IMR-90 (cell line): Measurements from ENCODE around the gene TEDDM1. TPM values are rescaled to one million over a fixed set of nuclear protein-coding genes. Genes with fewer than 3 reads are reported as not detected.

ENCODE experiments used
- ATAC-seq: fragments of 200-7000 bp; cut with Tn5 transposase; 2 replicates; pipeline ENCODE4 v1.9.1; 2020; ENCODE audit warnings: low read depth, mild to moderate bottlenecking, moderate library complexity
- BruUV-seq: library from RNA; stranded (reverse); fragments of 400-500 nt; replicated peaks from 2 replicates; lab custom pipeline; 2021; lab: Mats Ljungman, UMichigan
- CTCF ChIA-PET: fragments of 300-600 bp; formaldehyde crosslinking; extraction: SDS; loops from one replicate; lab custom pipeline; 2021; ENCODE audit warnings: antibody characterized with exemption; lab: Yijun Ruan, JAX
- POLR2A ChIA-PET: fragments of 300-600 bp; sonication (Branson Sonifier 250); formaldehyde crosslinking; loops from one replicate; lab custom pipeline; 2022; ENCODE audit warnings: antibody characterized with exemption; ENCODE audit not compliant: unreplicated experiment; lab: Charles Lee
- DNase-seq: peaks from one replicate; pipeline ENCODE4 v3.0.0; 2013
- H2AFZ ChIP-seq: replicated peaks from 2 replicates; pipeline ENCODE3; 2013; ENCODE audit warnings: low read length, mild to moderate bottlenecking; ENCODE audit not compliant: poor library complexity
- H2AK5ac ChIP-seq: 2 replicates; pipeline ENCODE4 v1.6.1; 2013; ENCODE audit warnings: low read depth, low read length, inconsistent platforms
- H2AK9ac ChIP-seq: replicated peaks from 2 replicates; pipeline ENCODE3; 2013; ENCODE audit warnings: mild to moderate bottlenecking, low read depth, low read length, moderate library complexity; ENCODE audit not compliant: poor library complexity
- H2BK120ac ChIP-seq: 2 replicates; pipeline ENCODE4 v1.6.1; 2013; ENCODE audit warnings: low read depth, low read length, inconsistent platforms
- H2BK15ac ChIP-seq: 3 replicates; pipeline ENCODE4 v1.6.1; 2013; ENCODE audit warnings: low read depth, low read length, inconsistent platforms
- H2BK20ac ChIP-seq: 2 replicates; pipeline ENCODE4 v1.6.1; 2013; ENCODE audit warnings: low read depth, mild to moderate bottlenecking, inconsistent platforms, low read length, moderate library complexity
- H2BK5ac ChIP-seq: 2 replicates; pipeline ENCODE4 v1.6.1; 2013; ENCODE audit warnings: mild to moderate bottlenecking, low read depth, low read length, inconsistent platforms; ENCODE audit not compliant: poor library complexity, severe bottlenecking
- H3K14ac ChIP-seq: replicated peaks from 2 replicates; pipeline ENCODE4 v1.6.1; 2013; ENCODE audit warnings: low read depth, low read length, inconsistent platforms
- H3K18ac ChIP-seq: 2 replicates; pipeline ENCODE4 v1.6.1; 2013; ENCODE audit warnings: low read depth, low read length, control low read depth
- H3K23ac ChIP-seq: 2 replicates; pipeline ENCODE4 v1.6.1; 2013; ENCODE audit warnings: low read depth, low read length, inconsistent platforms
- H3K27ac ChIP-seq: 2 replicates; pipeline ENCODE4 v1.5.1; 2013; ENCODE audit warnings: mild to moderate bottlenecking, control low read depth, low read length; ENCODE audit not compliant: insufficient read depth
- H3K27me3 ChIP-seq: 2 replicates; pipeline ENCODE4 v1.6.1; 2013; ENCODE audit warnings: low read length; ENCODE audit not compliant: control insufficient read depth, insufficient read depth
- H3K36me3 ChIP-seq: 2 replicates; pipeline ENCODE4 v1.6.1; 2013; ENCODE audit warnings: low read length, mixed read lengths; ENCODE audit not compliant: control insufficient read depth, insufficient read depth
- H3K4ac ChIP-seq: 2 replicates; pipeline ENCODE4 v1.6.1; 2013; ENCODE audit warnings: low read depth, low read length, inconsistent platforms
- H3K4me1 ChIP-seq: 2 replicates; pipeline ENCODE4 v1.6.1; 2013; ENCODE audit warnings: low read length, mixed read lengths; ENCODE audit not compliant: control insufficient read depth, insufficient read depth
- H3K4me2 ChIP-seq: 2 replicates; pipeline ENCODE4 v1.6.1; 2013; ENCODE audit warnings: low read depth, mild to moderate bottlenecking, control low read depth, low read length, moderate library complexity
- H3K4me3 ChIP-seq: 2 replicates; pipeline ENCODE4 v1.5.1; 2013; ENCODE audit warnings: low read depth, mild to moderate bottlenecking, control low read depth, low read length, moderate library complexity; ENCODE audit not compliant: insufficient read depth
- H3K56ac ChIP-seq: 2 replicates; pipeline ENCODE4 v1.6.1; 2013; ENCODE audit warnings: low read length, inconsistent platforms; ENCODE audit not compliant: insufficient read depth; ENCODE audit errors: extremely low read depth
- H3K79me1 ChIP-seq, 2 experiments: 2 replicates each; pipeline ENCODE4 v1.6.1; 2013; ENCODE audit warnings: low read length in 2 of 2, inconsistent platforms in 1 of 2, low read depth in 1 of 2
- H3K9ac ChIP-seq: 2 replicates; pipeline ENCODE4 v1.6.1; 2013; ENCODE audit warnings: low read depth, low read length, control low read depth
- H3K9me1 ChIP-seq: 2 replicates; pipeline ENCODE4 v1.6.1; 2013; ENCODE audit warnings: low read length, inconsistent platforms; ENCODE audit not compliant: insufficient read depth
- H3K9me3 ChIP-seq: 2 replicates; pipeline ENCODE4 v1.6.1; 2013; ENCODE audit warnings: low read length; ENCODE audit not compliant: control insufficient read depth, insufficient read depth
- H4K20me1 ChIP-seq: 2 replicates; pipeline ENCODE4 v1.6.1; 2013; ENCODE audit warnings: low read length, inconsistent platforms; ENCODE audit not compliant: insufficient read depth
- H4K5ac ChIP-seq: 2 replicates; pipeline ENCODE4 v1.6.1; 2013; ENCODE audit warnings: mild to moderate bottlenecking, low read depth, low read length, control low read depth
- H4K8ac ChIP-seq, 2 experiments: 2 replicates each; pipeline ENCODE4 v1.6.1; 2013; ENCODE audit warnings: low read depth in 2 of 2, low read length in 2 of 2, control low read depth in 1 of 2, inconsistent platforms in 1 of 2
- H4K91ac ChIP-seq: 2 replicates; pipeline ENCODE4 v1.6.1; 2013; ENCODE audit warnings: low read depth, low read length, inconsistent platforms; ENCODE audit not compliant: insufficient read depth
- ELK1 ChIP-seq: fragments of 150-350 bp; IDR thresholded peaks from 2 replicates; pipeline ENCODE4 v1.6.1; 2016; ENCODE audit warnings: low read depth, mild to moderate bottlenecking, low read length, moderate library complexity, borderline replicate concordance
- WGBS, 2 experiments: methylation state at CpG; one replicate each; pipeline versions ENCODE4 v1.1.5 to v1.1.7; 2013; ENCODE audit warnings: missing lambda C conversion rate in 2 of 2; ENCODE audit not compliant: insufficient read length in 1 of 2; ENCODE audit errors: extremely low coverage in 2 of 2; 5-methylcytosine and 5-hydroxymethylcytosine counted together
- dilution Hi-C: fragments of 300-500 bp; cut with HindIII; formaldehyde crosslinking; loops from one replicate; pipeline ENCODE4 v1.14.3; 2018; ENCODE audit warnings: low sequenced_read_pairs; ENCODE audit not compliant: unreplicated experiment
- in situ Hi-C: fragments of 300-500 bp; cut with MboI; formaldehyde crosslinking; loops from 3 replicates; pipeline ENCODE4 v1.14.3; 2019; ENCODE audit warnings: low sequenced_read_pairs, inconsistent platforms, mixed read lengths
- intact Hi-C: fragments of 100-400 bp; cut with micrococcal nuclease; formaldehyde crosslinking; loops from 2 replicates; pipeline ENCODE4 v1.10.0; 2022
- polyA plus RNA-seq, 3 experiments: library from polyadenylated mRNA; depleted of rRNA; stranded (reverse); fragments of >200 nt; gene quantifications; 2 replicates each; pipeline ENCODE4 v1.2.3, GENCODE V29; 2012; ENCODE audit warnings: low replicate concordance in 1 of 3
- total RNA-seq: library from RNA; depleted of rRNA; stranded (reverse); fragments of >200 nt; gene quantifications from 2 replicates; pipeline ENCODE4 v1.2.3, GENCODE V29; 2012
- TF ChIP-seq, protein P1 (sequence below): conservative IDR thresholded peaks from 2 replicates; pipeline ENCODE4 v1.5.1; 2012; ENCODE audit warnings: mild to moderate bottlenecking, low read depth, low read length, improper control_type of control experiment

Gene TEDDM1
- total and polyA plus RNA-seq, 2 of the 4 experiments (the other 2 are of a cell fraction), result not detected

GRCh38 chr1:182357171-182357570 lies 43.3 kb downstream of the TEDDM1 start:
- TF ChIP-seq, protein P1, sequence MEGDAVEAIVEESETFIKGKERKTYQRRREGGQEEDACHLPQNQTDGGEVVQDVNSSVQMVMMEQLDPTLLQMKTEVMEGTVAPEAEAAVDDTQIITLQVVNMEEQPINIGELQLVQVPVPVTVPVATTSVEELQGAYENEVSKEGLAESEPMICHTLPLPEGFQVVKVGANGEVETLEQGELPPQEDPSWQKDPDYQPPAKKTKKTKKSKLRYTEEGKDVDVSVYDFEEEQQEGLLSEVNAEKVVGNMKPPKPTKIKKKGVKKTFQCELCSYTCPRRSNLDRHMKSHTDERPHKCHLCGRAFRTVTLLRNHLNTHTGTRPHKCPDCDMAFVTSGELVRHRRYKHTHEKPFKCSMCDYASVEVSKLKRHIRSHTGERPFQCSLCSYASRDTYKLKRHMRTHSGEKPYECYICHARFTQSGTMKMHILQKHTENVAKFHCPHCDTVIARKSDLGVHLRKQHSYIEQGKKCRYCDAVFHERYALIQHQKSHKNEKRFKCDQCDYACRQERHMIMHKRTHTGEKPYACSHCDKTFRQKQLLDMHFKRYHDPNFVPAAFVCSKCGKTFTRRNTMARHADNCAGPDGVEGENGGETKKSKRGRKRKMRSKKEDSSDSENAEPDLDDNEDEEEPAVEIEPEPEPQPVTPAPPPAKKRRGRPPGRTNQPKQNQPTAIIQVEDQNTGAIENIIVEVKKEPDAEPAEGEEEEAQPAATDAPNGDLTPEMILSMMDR, result no peak
- no peak for TF ChIP-seq ELK1

More at GRCh38 chr1:182357171-182357570, 43.3 kb downstream of the TEDDM1 start:
- no peak overlapping the region for H3K9ac ChIP-seq
- WGBS, 2 experiments, result no CpG with 5 or more reads among the region's 2 CpGs
- in situ Hi-C loops (no loop called here), intact Hi-C loops (no loop called here), dilution Hi-C loops (no loop called here)
- no peak overlapping the region for H3K14ac ChIP-seq
- DNase-seq, result no peak
- POLR2A ChIA-PET, result no interaction called here
- H2AK9ac ChIP-seq, result no peak overlapping the region
- H3K27me3 ChIP-seq, result no peaks in the 10 kb centered on the region; the same call in 1 of the 2 replicates
- H2BK120ac ChIP-seq, result no peak overlapping the region
- H3K36me3 ChIP-seq, result no peaks in the 10 kb centered on the region
- H3K4me2 ChIP-seq, result no peak overlapping the region
- no peak overlapping the region for H2BK5ac ChIP-seq
- no peak overlapping the region for H3K23ac ChIP-seq
- H3K18ac ChIP-seq, result no peak overlapping the region
- no peak overlapping the region for H2BK20ac ChIP-seq
- H3K56ac ChIP-seq, result no peak overlapping the region
- no peak overlapping the region for H3K4me3 ChIP-seq
- no peaks in the 10 kb centered on the region for H3K4me1 ChIP-seq
- BruUV-seq, result no TSS peak
- H3K9me3 ChIP-seq, result no peaks in the 10 kb centered on the region
- H2AFZ ChIP-seq, result no peak overlapping the region
- H4K8ac ChIP-seq, result no peak overlapping the region
- no peaks in the 10 kb centered on the region for H3K79me1 ChIP-seq
- no peak overlapping the region for H3K4ac ChIP-seq
- no peak overlapping the region for H2AK5ac ChIP-seq
- no peaks in the 10 kb centered on the region for H3K9me1 ChIP-seq
- no peak overlapping the region for H2BK15ac ChIP-seq
- H4K5ac ChIP-seq, result no peak overlapping the region
- no peak overlapping the region for H4K91ac ChIP-seq
- CTCF ChIA-PET, result no interaction called here
- no peaks in the 10 kb centered on the region for H4K20me1 ChIP-seq
- ATAC-seq, result no peak
- no peak overlapping the region for H3K27ac ChIP-seq
